Neural cell (in vitro differentiated cells): ENCODE data around the gene KRT39. TPM values are rescaled to one million over a fixed set of nuclear protein-coding genes. Genes with fewer than 3 reads are reported as not detected.

Source experiments
- H2AFZ ChIP-seq: fragments of 200-600, 300-800 bp; sonication (generic), shearing (Covaris generic); 2 replicates; pipeline ENCODE4 v1.6.0; 2014; ENCODE audit warnings: low read depth, mild to moderate bottlenecking, antibody characterized with exemption, low read length, moderate library complexity
- H3F3A ChIP-seq: fragments of 200-600 bp; shearing (Covaris generic); 2 replicates; pipeline ENCODE4 v1.6.1; 2016; ENCODE audit warnings: mild to moderate bottlenecking, moderate library complexity, mixed read lengths, antibody characterized with exemption, low read length; ENCODE audit not compliant: insufficient read depth, poor library complexity, severe bottlenecking
- H3K27ac ChIP-seq: fragments of 200-600, 300-800 bp; sonication (generic), shearing (Covaris generic); 2 replicates; pipeline ENCODE4 v1.5.1; 2014; ENCODE audit warnings: mild to moderate bottlenecking, low read length, moderate library complexity
- H3K27me3 ChIP-seq: fragments of 300-800, 200-600 bp; sonication (generic), shearing (Covaris generic); 2 replicates; pipeline ENCODE4 v1.6.0; 2014; ENCODE audit warnings: mild to moderate bottlenecking, low read depth, low read length, moderate library complexity; ENCODE audit not compliant: insufficient read depth
- H3K36me3 ChIP-seq: fragments of 300-800, 200-600 bp; sonication (generic), shearing (Covaris generic); 2 replicates; pipeline ENCODE4 v1.5.1; 2014; ENCODE audit warnings: mild to moderate bottlenecking, antibody characterized with exemption, low read length, moderate library complexity; ENCODE audit not compliant: insufficient read depth
- H3K4me2 ChIP-seq: fragments of 300-800, 200-600 bp; sonication (generic), shearing (Covaris generic); 2 replicates; pipeline ENCODE4 v1.6.0; 2014; ENCODE audit warnings: mild to moderate bottlenecking, low read length
- H3K4me3 ChIP-seq: fragments of 300-800, 200-600 bp; sonication (generic), shearing (Covaris generic); 2 replicates; pipeline ENCODE4 v1.5.1; 2014; ENCODE audit warnings: mild to moderate bottlenecking, low read length, moderate library complexity
- H3K79me2 ChIP-seq: fragments of 200-600 bp; shearing (Covaris generic); replicated peaks from 2 replicates; pipeline ENCODE4 v1.6.0; 2014; ENCODE audit warnings: mild to moderate bottlenecking, low read length, moderate library complexity; ENCODE audit not compliant: insufficient read depth
- H3K9ac ChIP-seq: fragments of 300-800, 200-600 bp; sonication (generic), shearing (Covaris generic); 2 replicates; pipeline ENCODE4 v1.6.1; 2016; ENCODE audit warnings: mild to moderate bottlenecking, low read length, mixed read lengths
- H3K9me2 ChIP-seq: fragments of 200-600 bp; shearing (Covaris generic); 2 replicates; pipeline ENCODE4 v1.6.1; 2016; ENCODE audit warnings: mild to moderate bottlenecking, low read length, mixed read lengths; ENCODE audit not compliant: insufficient read depth
- H3K9me3 ChIP-seq: fragments of 200-600, 300-800 bp; sonication (generic), shearing (Covaris generic); 2 replicates; pipeline ENCODE4 v1.6.1; 2016; ENCODE audit warnings: mild to moderate bottlenecking, mixed run types, low read length, moderate library complexity, mixed read lengths
- H4K20me1 ChIP-seq: fragments of 200-600 bp; shearing (Covaris generic); 2 replicates; pipeline ENCODE4 v1.6.1; 2016; ENCODE audit warnings: mild to moderate bottlenecking, mixed run types; ENCODE audit not compliant: insufficient read depth
- EP300 ChIP-seq: fragments of 450-650 bp; conservative IDR thresholded peaks from 2 replicates; pipeline ENCODE4 v1.6.1; 2014; ENCODE audit warnings: antibody characterized with exemption, mild to moderate bottlenecking, moderate library complexity; ENCODE audit not compliant: poor library complexity, severe bottlenecking
- EZH2 ChIP-seq: fragments of 200-600, 300-800 bp; shearing (Covaris generic), sonication (generic); IDR thresholded peaks from 2 replicates; pipeline ENCODE4 v1.6.1; 2014; ENCODE audit warnings: antibody characterized with exemption, low read length, borderline replicate concordance, mild to moderate bottlenecking; ENCODE audit not compliant: insufficient read depth, poor library complexity, severe bottlenecking
- MXI1 ChIP-seq: fragments of 450-650 bp; conservative IDR thresholded peaks from 2 replicates; pipeline ENCODE4 v1.6.1; 2014; ENCODE audit warnings: antibody characterized with exemption, mild to moderate bottlenecking; ENCODE audit not compliant: poor library complexity, severe bottlenecking
- POLR2AphosphoS5 ChIP-seq: IDR thresholded peaks from 2 replicates; pipeline ENCODE4 v1.6.1; 2012
- RAD21 ChIP-seq: fragments of 450-650 bp; conservative IDR thresholded peaks from 2 replicates; pipeline ENCODE4 v1.6.1; 2014; ENCODE audit warnings: antibody characterized with exemption, mild to moderate bottlenecking, moderate library complexity
- SMC3 ChIP-seq: fragments of 450-650 bp; conservative IDR thresholded peaks from 2 replicates; pipeline ENCODE4 v1.6.1; 2014; ENCODE audit warnings: antibody characterized with exemption, mild to moderate bottlenecking, moderate library complexity; ENCODE audit not compliant: poor library complexity
- TAF1 ChIP-seq: IDR thresholded peaks from 2 replicates; pipeline ENCODE4 v1.6.1; 2012; ENCODE audit warnings: low read depth
- polyA plus RNA-seq: library from polyadenylated mRNA; depleted of rRNA; stranded (reverse); fragments of >200 nt; gene quantifications from 2 replicates; pipeline ENCODE4 v1.2.3, GENCODE V29; 2014
- TF ChIP-seq, protein P1 (sequence below): fragments of 450-650 bp; IDR thresholded peaks from 2 replicates; pipeline ENCODE4 v1.5.1; 2014; ENCODE audit warnings: antibody characterized with exemption, mild to moderate bottlenecking, moderate library complexity; ENCODE audit not compliant: poor library complexity, severe bottlenecking
- TF ChIP-seq, protein P2 (sequence below): IDR thresholded peaks from 2 replicates; pipeline ENCODE4 v1.6.1; 2012; ENCODE audit warnings: borderline replicate concordance

KRT39 gene
- polyA plus RNA-seq, 1 donor from 2014 or later, result not detected

DNA sequence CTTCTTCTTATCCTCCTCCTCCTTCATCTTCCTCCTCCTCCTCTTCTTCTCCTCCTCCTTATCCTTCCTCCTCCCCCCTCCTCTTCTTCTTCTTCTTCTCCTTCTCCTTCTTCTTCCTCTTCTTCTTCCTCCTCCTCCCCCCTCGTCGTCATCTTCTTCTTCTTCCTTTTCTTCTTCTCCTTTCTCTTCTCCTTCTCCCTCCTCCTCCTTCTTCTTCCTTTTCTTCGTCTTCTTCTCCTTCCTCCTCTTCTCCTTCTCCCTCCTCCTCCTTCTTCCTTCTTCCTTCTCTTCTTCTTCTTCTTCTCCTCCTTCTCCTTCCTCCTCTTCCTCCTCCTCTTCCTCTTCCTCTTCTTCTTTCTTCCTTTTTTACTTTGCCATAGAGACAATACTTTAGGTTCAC, 24.2 kb downstream of the KRT39 start:
- Histone ChIP-seq H3K27me3 (no peaks in the 10 kb centered on the region), H4K20me1 (no peaks in the 10 kb centered on the region), H3K79me2 (no peaks in the 10 kb centered on the region), H3K27ac (no peak overlapping the region), H3K9me2 (no peaks in the 10 kb centered on the region), H3F3A (no peaks in the 10 kb centered on the region), H2AFZ (no peak overlapping the region), H3K9me3 (no peaks in the 10 kb centered on the region), H3K9ac (no peak overlapping the region), H3K4me3 (no peak overlapping the region), H3K36me3 (no peaks in the 10 kb centered on the region), H3K4me2 (no peak overlapping the region)
- TF ChIP-seq TAF1 (no peak), POLR2AphosphoS5 (no peak), EP300 (no peak), SMC3 (no peak), MXI1 (no peak), RAD21 (no peak), EZH2 (no peak)
- TF ChIP-seq, protein P1, sequence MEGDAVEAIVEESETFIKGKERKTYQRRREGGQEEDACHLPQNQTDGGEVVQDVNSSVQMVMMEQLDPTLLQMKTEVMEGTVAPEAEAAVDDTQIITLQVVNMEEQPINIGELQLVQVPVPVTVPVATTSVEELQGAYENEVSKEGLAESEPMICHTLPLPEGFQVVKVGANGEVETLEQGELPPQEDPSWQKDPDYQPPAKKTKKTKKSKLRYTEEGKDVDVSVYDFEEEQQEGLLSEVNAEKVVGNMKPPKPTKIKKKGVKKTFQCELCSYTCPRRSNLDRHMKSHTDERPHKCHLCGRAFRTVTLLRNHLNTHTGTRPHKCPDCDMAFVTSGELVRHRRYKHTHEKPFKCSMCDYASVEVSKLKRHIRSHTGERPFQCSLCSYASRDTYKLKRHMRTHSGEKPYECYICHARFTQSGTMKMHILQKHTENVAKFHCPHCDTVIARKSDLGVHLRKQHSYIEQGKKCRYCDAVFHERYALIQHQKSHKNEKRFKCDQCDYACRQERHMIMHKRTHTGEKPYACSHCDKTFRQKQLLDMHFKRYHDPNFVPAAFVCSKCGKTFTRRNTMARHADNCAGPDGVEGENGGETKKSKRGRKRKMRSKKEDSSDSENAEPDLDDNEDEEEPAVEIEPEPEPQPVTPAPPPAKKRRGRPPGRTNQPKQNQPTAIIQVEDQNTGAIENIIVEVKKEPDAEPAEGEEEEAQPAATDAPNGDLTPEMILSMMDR, result no peak
- TF ChIP-seq, protein P2, sequence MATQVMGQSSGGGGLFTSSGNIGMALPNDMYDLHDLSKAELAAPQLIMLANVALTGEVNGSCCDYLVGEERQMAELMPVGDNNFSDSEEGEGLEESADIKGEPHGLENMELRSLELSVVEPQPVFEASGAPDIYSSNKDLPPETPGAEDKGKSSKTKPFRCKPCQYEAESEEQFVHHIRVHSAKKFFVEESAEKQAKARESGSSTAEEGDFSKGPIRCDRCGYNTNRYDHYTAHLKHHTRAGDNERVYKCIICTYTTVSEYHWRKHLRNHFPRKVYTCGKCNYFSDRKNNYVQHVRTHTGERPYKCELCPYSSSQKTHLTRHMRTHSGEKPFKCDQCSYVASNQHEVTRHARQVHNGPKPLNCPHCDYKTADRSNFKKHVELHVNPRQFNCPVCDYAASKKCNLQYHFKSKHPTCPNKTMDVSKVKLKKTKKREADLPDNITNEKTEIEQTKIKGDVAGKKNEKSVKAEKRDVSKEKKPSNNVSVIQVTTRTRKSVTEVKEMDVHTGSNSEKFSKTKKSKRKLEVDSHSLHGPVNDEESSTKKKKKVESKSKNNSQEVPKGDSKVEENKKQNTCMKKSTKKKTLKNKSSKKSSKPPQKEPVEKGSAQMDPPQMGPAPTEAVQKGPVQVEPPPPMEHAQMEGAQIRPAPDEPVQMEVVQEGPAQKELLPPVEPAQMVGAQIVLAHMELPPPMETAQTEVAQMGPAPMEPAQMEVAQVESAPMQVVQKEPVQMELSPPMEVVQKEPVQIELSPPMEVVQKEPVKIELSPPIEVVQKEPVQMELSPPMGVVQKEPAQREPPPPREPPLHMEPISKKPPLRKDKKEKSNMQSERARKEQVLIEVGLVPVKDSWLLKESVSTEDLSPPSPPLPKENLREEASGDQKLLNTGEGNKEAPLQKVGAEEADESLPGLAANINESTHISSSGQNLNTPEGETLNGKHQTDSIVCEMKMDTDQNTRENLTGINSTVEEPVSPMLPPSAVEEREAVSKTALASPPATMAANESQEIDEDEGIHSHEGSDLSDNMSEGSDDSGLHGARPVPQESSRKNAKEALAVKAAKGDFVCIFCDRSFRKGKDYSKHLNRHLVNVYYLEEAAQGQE, result no peak

DNA sequence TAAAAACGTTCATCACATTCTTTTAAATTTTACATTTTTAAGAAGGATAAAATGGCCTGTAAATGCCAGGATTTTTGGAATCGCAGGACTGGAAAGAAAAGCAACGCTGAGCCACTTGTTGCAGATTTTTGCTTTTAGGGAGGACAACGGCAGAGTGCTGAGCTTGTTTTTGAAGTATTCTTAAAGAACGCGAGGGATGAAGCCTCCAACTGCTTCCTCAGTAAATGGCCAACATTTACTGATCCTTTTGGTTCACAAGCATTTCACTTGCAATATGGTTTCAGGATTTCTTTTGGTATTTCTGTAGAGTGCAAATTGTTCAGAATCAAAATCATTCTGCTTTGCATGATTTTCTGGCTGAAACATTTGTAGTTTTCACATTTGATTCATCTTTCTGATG, 26.5 kb downstream of the KRT39 start:
- Histone ChIP-seq H3K4me3 (no peak overlapping the region), H3F3A (no peaks in the 10 kb centered on the region), H3K79me2 (no peaks in the 10 kb centered on the region), H3K9me2 (no peaks in the 10 kb centered on the region), H3K9ac (no peak overlapping the region), H3K4me2 (no peak overlapping the region), H3K9me3 (no peaks in the 10 kb centered on the region), H3K27ac (no peak overlapping the region), H2AFZ (no peak overlapping the region), H3K36me3 (no peaks in the 10 kb centered on the region), H4K20me1 (no peaks in the 10 kb centered on the region), H3K27me3 (no peaks in the 10 kb centered on the region)
- no peak for TF ChIP-seq MXI1
- TF ChIP-seq, protein P1, result no peak
